HEK293 (cell line): ENCODE measurements around the gene NPHP4.
"Not testable (repeated sequence)": the region's sequence is repeated elsewhere in the genome, so short reads cannot be mapped to it uniquely, and the experiment has no call there.

Source experiments
- CTCF ChIA-PET: fragments of 350-600 bp; formaldehyde crosslinking; extraction: SDS; loops from one replicate; lab custom pipeline; 2021; ENCODE audit warnings: antibody characterized with exemption; lab: Yijun Ruan, JAX
- POLR2A ChIA-PET: fragments of 300-600 bp; formaldehyde crosslinking; extraction: SDS; loops from one replicate; lab custom pipeline; 2020; ENCODE audit warnings: antibody characterized with exemption, inconsistent platforms; lab: Yijun Ruan, JAX
- H3K27ac ChIP-seq: fragments of 200-500 bp; sonication (Bioruptor generic); 2 replicates; pipeline ENCODE4 v1.5.1; 2014; ENCODE audit warnings: low read depth, low read length, control low read depth, inconsistent platforms; ENCODE audit errors: extremely low read depth
- H3K36me3 ChIP-seq, 2 experiments: fragments of 200-500 bp in 1 of 2; sonication (Bioruptor generic) in 1 of 2; 1 replicate in 1 of 2; 2 replicates in 1 of 2; pipeline ENCODE4 v1.5.1; 2014 to 2017; ENCODE audit warnings: inconsistent platforms in 2 of 2, low read length in 2 of 2; ENCODE audit not compliant: control insufficient read depth in 2 of 2, insufficient read depth in 1 of 2
- H3K4me1 ChIP-seq: fragments of 200-500 bp; sonication (Bioruptor generic); 2 replicates; pipeline ENCODE4 v1.5.1; 2014; ENCODE audit warnings: mild to moderate bottlenecking, low read length, inconsistent platforms; ENCODE audit not compliant: control insufficient read depth, insufficient read depth
- H3K4me3 ChIP-seq: 2 replicates; pipeline ENCODE4 v1.5.1; 2011; ENCODE audit warnings: low read depth, mild to moderate bottlenecking, control low read depth, low read length, moderate library complexity
- H3K9me3 ChIP-seq: fragments of 200-500 bp; sonication (Bioruptor generic); 2 replicates; pipeline ENCODE4 v1.5.1; 2014; ENCODE audit warnings: low read depth, low read length, inconsistent platforms; ENCODE audit not compliant: control insufficient read depth, insufficient read depth
- GLI2 ChIP-seq: fragments of 450-650 bp; formaldehyde crosslinking; IDR thresholded peaks from 2 replicates; pipeline ENCODE4; 2017; ENCODE audit warnings: missing biosample characterization, missing genetic modification characterization, low read depth, borderline replicate concordance
- GLIS1 ChIP-seq: fragments of 450-650 bp; formaldehyde crosslinking; IDR thresholded peaks from 2 replicates; pipeline ENCODE4 v1.5.1; 2016; ENCODE audit warnings: missing biosample characterization, missing genetic modification characterization
- HOXD13 ChIP-seq: sonication (generic); formaldehyde crosslinking; IDR thresholded peaks from 2 replicates; pipeline ENCODE4 v1.8.0; 2022; ENCODE audit warnings: missing genetic modification reagents, borderline replicate concordance
- KLF10 ChIP-seq: fragments of 450-650 bp; IDR thresholded peaks from 2 replicates; pipeline ENCODE4 v1.5.1; 2018; ENCODE audit warnings: missing biosample characterization, mild to moderate bottlenecking, missing genetic modification characterization
- KLF16 ChIP-seq: fragments of 450-650 bp; formaldehyde crosslinking; IDR thresholded peaks from 2 replicates; pipeline ENCODE4 v1.5.1; 2017; ENCODE audit warnings: missing biosample characterization, missing genetic modification characterization
- KLF7 ChIP-seq: fragments of 450-650 bp; formaldehyde crosslinking; IDR thresholded peaks from 2 replicates; pipeline ENCODE4 v1.5.1; 2016; ENCODE audit warnings: missing biosample characterization, missing genetic modification characterization, borderline replicate concordance
- OVOL3 ChIP-seq: fragments of 450-650 bp; formaldehyde crosslinking; IDR thresholded peaks from 2 replicates; pipeline ENCODE4 v1.5.1; 2016; ENCODE audit warnings: missing biosample characterization, missing genetic modification characterization
- SCRT2 ChIP-seq: fragments of 450-650 bp; formaldehyde crosslinking; IDR thresholded peaks from 2 replicates; pipeline ENCODE4 v1.5.1; 2016; ENCODE audit warnings: missing biosample characterization, missing genetic modification characterization
- ZFP37 ChIP-seq: fragments of 450-650 bp; formaldehyde crosslinking; IDR thresholded peaks from 2 replicates; pipeline ENCODE4 v1.5.1; 2016; ENCODE audit warnings: missing biosample characterization, missing genetic modification characterization
- ZNF132 ChIP-seq: fragments of 450-650 bp; formaldehyde crosslinking; IDR thresholded peaks from 2 replicates; pipeline ENCODE4 v1.5.1; 2017; ENCODE audit warnings: missing biosample characterization, missing genetic modification characterization, borderline replicate concordance
- ZNF202 ChIP-seq: fragments of 450-650 bp; formaldehyde crosslinking; IDR thresholded peaks from 2 replicates; pipeline ENCODE4 v1.5.1; 2016; ENCODE audit warnings: missing biosample characterization, missing genetic modification characterization, borderline replicate concordance
- ZNF23 ChIP-seq: fragments of 450-650 bp; formaldehyde crosslinking; IDR thresholded peaks from 2 replicates; pipeline ENCODE4 v1.5.1; 2016; ENCODE audit warnings: missing biosample characterization, missing genetic modification characterization, borderline replicate concordance
- ZNF292 ChIP-seq: fragments of 450-650 bp; formaldehyde crosslinking; IDR thresholded peaks from 2 replicates; pipeline ENCODE4 v1.5.1; 2016; ENCODE audit warnings: low read depth, missing biosample characterization, missing genetic modification characterization, borderline replicate concordance
- ZNF530 ChIP-seq: fragments of 450-650 bp; formaldehyde crosslinking; IDR thresholded peaks from 2 replicates; pipeline ENCODE4 v1.5.1; 2016; ENCODE audit warnings: low read depth, missing biosample characterization, missing genetic modification characterization
- ZNF555 ChIP-seq: fragments of 450-650 bp; formaldehyde crosslinking; conservative IDR thresholded peaks from 2 replicates; pipeline ENCODE4 v1.5.1; 2017; ENCODE audit warnings: missing biosample characterization, mild to moderate bottlenecking, missing genetic modification characterization, inconsistent platforms
- ZNF560 ChIP-seq: fragments of 450-650 bp; formaldehyde crosslinking; IDR thresholded peaks from 2 replicates; pipeline ENCODE4 v1.5.1; 2017; ENCODE audit warnings: missing biosample characterization, missing genetic modification characterization, borderline replicate concordance
- ZNF621 ChIP-seq: fragments of 450-650 bp; formaldehyde crosslinking; IDR thresholded peaks from 2 replicates; pipeline ENCODE4 v1.5.1; 2017; ENCODE audit warnings: missing biosample characterization, missing genetic modification characterization
- ZNF654 ChIP-seq: fragments of 450-650 bp; formaldehyde crosslinking; IDR thresholded peaks from 2 replicates; pipeline ENCODE4 v1.5.1; 2016; ENCODE audit warnings: low read depth, missing biosample characterization, missing genetic modification characterization
- ZNF837 ChIP-seq: fragments of 450-650 bp; formaldehyde crosslinking; IDR thresholded peaks from 2 replicates; pipeline ENCODE4 v1.5.1; 2016; ENCODE audit warnings: missing biosample characterization, missing genetic modification characterization
- TF ChIP-seq, protein P1 (sequence below): fragments of 450-650 bp; formaldehyde crosslinking; IDR thresholded peaks from 2 replicates; pipeline ENCODE4 v1.5.1; 2017; ENCODE audit warnings: missing biosample characterization, mild to moderate bottlenecking, missing genetic modification characterization, moderate library complexity
- TF ChIP-seq, protein P2 (sequence below): fragments of 450-650 bp; formaldehyde crosslinking; IDR thresholded peaks from 2 replicates; pipeline ENCODE4 v1.5.1; 2017; ENCODE audit warnings: missing biosample characterization, missing genetic modification characterization
- TF ChIP-seq, protein P3 (sequence below): fragments of 450-650 bp; formaldehyde crosslinking; IDR thresholded peaks from 2 replicates; pipeline ENCODE4 v1.5.1; 2016; ENCODE audit warnings: missing biosample characterization, missing genetic modification characterization

Gene NPHP4

DNA sequence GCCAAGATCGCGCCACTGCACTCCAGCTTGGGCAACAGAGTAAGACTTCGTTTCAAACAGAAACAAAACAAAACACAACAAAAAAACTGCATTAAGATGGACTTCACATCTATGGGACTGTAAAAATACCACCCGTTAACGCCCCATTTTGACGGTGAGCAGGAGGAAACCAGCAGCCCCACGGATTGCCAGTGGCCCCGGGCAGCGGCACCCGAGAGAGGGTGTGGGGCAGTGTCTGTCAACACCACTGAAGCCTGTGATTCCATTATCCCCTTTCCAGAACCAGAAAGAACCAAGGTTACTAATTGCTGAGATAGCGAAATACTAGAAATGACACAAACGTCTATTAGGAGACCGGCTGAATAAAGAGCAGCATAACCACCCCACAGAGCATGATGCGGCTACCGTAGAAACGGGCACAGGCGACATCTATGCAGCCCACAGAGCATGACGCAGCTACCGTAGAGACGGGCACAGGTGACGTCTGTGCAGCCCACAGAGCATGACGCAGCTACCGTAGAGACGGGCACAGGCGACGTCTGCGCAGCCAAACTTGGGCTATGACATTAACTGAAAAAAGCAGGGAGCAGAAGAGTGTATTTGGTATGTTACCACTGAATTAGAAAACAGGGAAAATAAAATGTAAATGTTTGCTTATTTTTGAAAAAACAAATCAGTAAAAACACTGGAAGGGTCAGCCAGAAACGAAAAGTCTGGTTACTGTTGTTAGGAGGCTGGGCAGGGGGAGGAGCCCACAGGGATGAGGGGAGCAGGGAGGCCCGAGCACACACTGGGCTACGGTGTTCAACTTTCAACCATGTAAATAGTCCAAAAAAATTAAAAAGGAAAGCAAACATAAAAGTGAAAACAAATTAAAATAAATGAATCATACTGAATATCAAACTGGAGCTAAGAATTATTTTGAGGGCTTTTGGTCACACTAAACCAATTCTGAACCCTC is 96.5 kb downstream of the NPHP4 start (continued):
- TF ChIP-seq ZNF560 (tag by site-specific recombination), result no peak
- TF ChIP-seq GLIS1 (tag by site-specific recombination), result no peak
- no peak for TF ChIP-seq ZNF292 (tag by site-specific recombination)

DNA sequence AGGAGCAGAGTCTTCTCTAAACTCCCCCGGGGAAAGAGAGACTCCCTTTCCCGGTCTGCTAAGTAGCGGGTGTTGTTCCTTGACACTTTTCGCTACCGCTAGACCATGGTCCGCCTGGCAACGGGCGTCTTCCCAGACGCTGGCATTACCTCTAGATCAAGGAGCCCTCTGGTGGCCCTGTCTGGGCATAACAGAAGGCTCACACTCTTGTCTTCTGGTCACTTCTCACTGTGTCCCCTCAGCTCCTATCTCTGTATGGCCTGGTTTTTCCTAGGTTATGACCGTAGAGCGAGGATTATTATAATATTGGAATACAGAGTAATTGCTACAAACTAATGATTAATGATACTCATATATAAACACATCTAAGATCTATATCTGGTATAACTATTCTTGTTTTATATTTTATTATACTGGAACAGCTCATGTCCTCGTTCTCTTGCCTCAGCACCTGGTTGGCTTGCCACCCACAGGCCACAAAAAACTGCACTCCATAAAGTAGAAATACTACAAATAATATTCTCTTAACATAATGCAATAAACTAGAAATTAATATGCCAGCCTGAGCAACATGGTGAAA is 98.4 kb downstream of the NPHP4 start:
- CTCF ChIA-PET, result interaction anchor here (0.6 to 1.2 kb wide), 3 partner anchors 10 to 388 kb away, joined by 3 to 4 read pairs (median 3); no protein-coding TSS in a partner anchor
- POLR2A ChIA-PET, result not testable (repeated sequence)
- TF ChIP-seq ZNF654, result 0 out of 2 replicates have a peak, but pooled peaks have one; percentile 12
- TF ChIP-seq, all 188 proteins: peak for 1; not testable (repeated sequence) for 187
- H3K27ac ChIP-seq, H3K9me3 ChIP-seq, H3K4me3 ChIP-seq, H3K4me1 ChIP-seq: not testable (repeated sequence)
- H3K36me3 ChIP-seq, result peaks cover 0 to 39% of the 10 kb centered on the region in 2 experiments; a peak in 1 of 3 replicates

DNA sequence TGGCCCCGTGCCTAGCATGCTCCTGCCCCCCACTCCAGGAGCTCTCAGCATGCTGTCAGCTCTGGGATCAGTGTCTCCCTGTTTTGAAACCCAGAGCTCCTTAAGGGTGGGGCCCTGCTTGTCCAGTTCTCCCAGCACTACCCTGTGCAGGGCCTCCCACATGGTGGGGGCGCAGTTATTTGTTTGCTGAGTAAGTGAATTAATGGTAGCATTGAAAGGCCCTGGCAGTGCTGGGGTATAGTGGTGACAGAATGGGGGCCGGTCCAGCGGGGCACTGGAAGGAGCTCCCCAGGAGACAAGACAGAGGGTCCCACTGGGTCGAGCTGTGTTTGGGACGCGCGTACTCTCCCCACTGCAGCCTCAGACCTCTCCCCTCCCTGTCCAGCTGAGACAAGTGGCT is 99.9 kb downstream of the NPHP4 start:
- H3K4me3 ChIP-seq, result no peak overlapping the region
- TF ChIP-seq OVOL3 (tag by site-specific recombination) (no peak), ZFP37 (tag by site-specific recombination) (no peak), ZNF202 (tag by site-specific recombination) (no peak), HOXD13 (CRISPR knock-in tag) (no peak), KLF16 (no peak), GLI2 (no peak), SCRT2 (tag by site-specific recombination) (no peak), ZNF132 (tag by site-specific recombination) (no peak), ZNF292 (tag by site-specific recombination) (no peak), KLF10 (tag by site-specific recombination) (no peak), ZNF23 (tag by site-specific recombination) (no peak), ZNF837 (tag by site-specific recombination) (no peak), ZNF530 (tag by site-specific recombination) (no peak), ZNF621 (no peak), ZNF555 (tag by site-specific recombination) (no peak), KLF7 (tag by site-specific recombination) (no peak)
- TF ChIP-seq, protein P1, sequence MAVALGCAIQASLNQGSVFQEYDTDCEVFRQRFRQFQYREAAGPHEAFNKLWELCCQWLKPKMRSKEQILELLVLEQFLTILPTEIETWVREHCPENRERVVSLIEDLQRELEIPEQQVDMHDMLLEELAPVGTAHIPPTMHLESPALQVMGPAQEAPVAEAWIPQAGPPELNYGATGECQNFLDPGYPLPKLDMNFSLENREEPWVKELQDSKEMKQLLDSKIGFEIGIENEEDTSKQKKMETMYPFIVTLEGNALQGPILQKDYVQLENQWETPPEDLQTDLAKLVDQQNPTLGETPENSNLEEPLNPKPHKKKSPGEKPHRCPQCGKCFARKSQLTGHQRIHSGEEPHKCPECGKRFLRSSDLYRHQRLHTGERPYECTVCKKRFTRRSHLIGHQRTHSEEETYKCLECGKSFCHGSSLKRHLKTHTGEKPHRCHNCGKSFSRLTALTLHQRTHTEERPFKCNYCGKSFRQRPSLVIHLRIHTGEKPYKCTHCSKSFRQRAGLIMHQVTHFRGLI (tag by site-specific recombination), result no peak
- TF ChIP-seq, protein P2, sequence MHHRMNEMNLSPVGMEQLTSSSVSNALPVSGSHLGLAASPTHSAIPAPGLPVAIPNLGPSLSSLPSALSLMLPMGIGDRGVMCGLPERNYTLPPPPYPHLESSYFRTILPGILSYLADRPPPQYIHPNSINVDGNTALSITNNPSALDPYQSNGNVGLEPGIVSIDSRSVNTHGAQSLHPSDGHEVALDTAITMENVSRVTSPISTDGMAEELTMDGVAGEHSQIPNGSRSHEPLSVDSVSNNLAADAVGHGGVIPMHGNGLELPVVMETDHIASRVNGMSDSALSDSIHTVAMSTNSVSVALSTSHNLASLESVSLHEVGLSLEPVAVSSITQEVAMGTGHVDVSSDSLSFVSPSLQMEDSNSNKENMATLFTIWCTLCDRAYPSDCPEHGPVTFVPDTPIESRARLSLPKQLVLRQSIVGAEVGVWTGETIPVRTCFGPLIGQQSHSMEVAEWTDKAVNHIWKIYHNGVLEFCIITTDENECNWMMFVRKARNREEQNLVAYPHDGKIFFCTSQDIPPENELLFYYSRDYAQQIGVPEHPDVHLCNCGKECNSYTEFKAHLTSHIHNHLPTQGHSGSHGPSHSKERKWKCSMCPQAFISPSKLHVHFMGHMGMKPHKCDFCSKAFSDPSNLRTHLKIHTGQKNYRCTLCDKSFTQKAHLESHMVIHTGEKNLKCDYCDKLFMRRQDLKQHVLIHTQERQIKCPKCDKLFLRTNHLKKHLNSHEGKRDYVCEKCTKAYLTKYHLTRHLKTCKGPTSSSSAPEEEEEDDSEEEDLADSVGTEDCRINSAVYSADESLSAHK, result no peak
- TF ChIP-seq, protein P3, sequence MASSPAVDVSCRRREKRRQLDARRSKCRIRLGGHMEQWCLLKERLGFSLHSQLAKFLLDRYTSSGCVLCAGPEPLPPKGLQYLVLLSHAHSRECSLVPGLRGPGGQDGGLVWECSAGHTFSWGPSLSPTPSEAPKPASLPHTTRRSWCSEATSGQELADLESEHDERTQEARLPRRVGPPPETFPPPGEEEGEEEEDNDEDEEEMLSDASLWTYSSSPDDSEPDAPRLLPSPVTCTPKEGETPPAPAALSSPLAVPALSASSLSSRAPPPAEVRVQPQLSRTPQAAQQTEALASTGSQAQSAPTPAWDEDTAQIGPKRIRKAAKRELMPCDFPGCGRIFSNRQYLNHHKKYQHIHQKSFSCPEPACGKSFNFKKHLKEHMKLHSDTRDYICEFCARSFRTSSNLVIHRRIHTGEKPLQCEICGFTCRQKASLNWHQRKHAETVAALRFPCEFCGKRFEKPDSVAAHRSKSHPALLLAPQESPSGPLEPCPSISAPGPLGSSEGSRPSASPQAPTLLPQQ (tag by site-specific recombination), result no peak
- ChIA-PET CTCF (no interaction called here), POLR2A (no interaction called here)
- H3K27ac ChIP-seq, result no peak overlapping the region
- H3K9me3 ChIP-seq, result no peaks in the 10 kb centered on the region
- no peaks in the 10 kb centered on the region for H3K4me1 ChIP-seq
- H3K36me3 ChIP-seq, result peaks cover 0 to 41% of the 10 kb centered on the region in 2 experiments; a peak in 1 of 3 replicates
